Amniotic epithelial cell (primary cell): Measurements from ENCODE around the gene MRPL11.

Source experiments
- DNase-seq: peaks from one replicate; pipeline ENCODE4 v3.0.0-alpha.2; 2010; ENCODE audit warnings: low read depth

Gene MRPL11

GRCh38 chr11:66388780-66389386 lies 49.8 kb downstream of the MRPL11 start:
- DNase-seq, result peak; percentile 72

- DNase-seq, result peak; percentile 84
These were observed 52.2 kb downstream of the MRPL11 start for GRCh38 chr11:66386171-66387069.
